GM21447 (cell line): ENCODE measurements around the gene MRPS34.
"Not testable (repeated sequence)": the region's sequence is repeated elsewhere in the genome, so short reads cannot be mapped to it uniquely, and the experiment has no call there.

Experiments
- ATAC-seq: cut with Tn5 transposase; IDR thresholded peaks from one replicate; pipeline ENCODE4 v1.9.1; 2021; ENCODE audit not compliant: unreplicated experiment

MRPS34 gene

GRCh38 chr16:1772908-1773702, at the start of gene MRPS34:
Gene MRPS34 (minus strand): TSS chr16:1773134. CDS start chr16:1773119, 15 bp downstream.
- peak; percentile 33 for ATAC-seq

DNA sequence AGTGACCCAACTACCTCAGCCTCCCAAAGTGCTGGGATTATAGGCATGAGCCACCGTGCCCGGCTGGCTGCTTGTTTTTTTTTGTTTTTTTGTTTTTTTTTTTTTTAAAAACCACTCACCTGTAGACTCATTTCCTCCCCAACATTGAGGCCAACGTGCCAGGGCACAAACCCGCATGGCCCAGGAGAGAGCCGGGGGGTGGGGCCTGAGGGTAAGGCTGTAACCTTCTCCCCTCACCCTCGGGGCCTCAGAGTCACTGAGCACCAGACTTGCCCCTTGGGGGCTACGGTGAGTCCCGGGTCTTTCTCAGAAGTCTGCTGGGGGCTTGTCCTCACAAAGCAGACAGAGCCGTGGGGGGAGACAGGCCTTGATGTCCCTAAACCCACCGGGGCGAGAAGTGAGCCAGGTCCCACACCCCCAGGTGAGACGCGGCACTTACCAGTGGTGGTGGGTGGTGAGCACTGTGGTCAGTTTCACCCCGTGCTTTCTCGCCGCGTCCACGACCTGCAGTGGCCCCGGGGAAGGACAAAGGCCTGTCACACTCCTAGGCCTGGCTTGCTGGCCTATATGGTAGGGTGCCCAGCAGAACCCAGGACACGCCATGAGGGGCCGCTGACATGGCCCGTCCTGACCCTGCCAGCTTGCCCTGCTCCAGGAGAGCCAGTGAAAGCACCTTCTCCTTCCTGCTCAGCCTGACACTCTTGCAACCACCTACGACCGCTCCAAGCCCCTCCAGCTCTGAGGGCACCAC, 49.1 kb upstream of the MRPS34 start:
- no peak for ATAC-seq

DNA sequence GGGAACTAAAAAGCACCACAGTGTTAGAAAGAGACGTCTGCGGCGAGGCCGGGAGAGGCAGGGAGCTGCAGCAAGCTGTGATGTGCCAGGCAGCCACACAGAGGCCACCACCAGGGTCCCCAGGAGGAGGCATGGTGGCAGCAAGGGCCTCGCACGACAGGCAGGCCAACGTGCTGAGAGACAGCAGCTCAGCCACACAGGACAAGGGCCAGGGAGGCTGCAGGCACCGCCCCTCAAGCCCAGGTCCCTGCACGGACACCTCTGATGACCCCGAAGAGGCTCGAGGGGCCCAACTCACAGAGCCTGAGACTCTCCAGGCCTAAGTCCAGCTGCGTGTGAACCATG, 48.0 kb upstream of the MRPS34 start:
- ATAC-seq, result no peak

DNA sequence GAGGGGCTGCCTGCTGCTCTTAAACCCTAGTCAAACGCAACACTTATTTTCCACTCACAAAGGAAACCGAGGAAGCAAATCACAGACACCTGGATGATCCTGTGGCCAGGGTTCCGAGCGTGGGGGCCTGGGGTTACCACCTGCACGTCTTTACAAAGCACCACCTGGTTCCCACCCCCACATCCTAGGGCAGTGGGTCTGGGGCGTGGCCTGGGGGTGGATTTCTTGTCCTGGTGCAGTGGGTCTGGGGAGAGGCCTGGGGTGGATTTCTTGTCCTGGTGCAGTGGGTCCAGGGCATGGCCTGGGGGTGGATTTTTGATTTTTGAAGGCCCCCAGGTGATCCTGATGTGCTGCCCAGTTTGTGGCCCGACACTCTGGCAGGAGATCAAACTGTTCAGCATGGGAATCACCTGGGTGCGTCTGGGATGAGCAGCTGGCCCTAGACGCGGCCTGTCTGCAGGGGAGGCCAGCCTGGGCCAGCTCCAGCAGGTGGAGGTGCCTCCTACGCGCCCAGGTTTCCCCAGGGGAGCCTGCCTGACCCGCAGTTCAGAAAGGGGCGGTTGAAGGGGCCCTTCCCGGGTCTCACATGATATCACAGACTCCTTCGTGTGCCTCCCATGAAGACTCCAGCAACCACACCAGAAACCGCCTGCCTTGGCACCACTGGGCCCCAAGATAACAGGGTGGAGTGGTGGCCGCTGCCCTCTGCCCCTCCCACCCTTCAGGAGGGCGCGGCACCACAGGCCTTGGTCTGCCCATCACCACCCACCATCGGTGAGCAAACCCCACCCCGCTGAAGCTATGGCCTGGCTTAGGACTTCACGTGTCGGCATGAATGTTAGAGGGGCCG, 47.4 kb upstream of the MRPS34 start:
- ATAC-seq, result no peak

GRCh38 chr16:1819611-1820010, 46.7 kb upstream of the MRPS34 start:
- ATAC-seq, result no peak

DNA sequence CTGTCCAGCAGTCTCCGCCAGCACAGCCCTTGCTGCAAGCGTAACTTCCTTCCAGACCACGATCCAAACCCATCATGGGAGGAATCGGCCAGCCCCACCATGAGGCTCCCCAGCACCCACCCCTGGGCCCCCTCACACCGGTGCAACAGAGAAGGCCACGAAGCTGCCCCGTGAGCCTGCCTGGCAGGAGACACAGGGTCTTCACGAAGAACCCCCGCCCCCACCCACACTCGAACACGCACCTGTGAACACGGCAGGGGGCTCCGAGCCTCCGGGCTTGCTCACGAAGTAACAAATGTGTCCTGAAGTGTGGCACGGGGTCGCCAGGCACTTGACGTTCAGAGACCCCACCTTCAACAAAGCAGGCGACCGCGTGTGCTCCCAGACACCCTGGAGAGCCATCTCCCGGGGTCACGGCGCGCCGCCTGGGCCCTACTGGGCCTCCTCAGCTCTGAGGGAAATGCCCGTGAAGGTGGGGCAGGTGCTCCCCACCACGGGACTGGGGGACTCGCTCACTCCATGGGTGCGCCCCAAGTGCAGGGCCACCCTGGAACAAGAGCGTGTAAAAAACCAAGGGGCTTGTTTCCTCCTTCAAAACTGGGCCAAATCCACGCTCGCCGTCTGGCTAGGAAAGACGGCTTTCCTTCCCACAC, 46.1 kb upstream of the MRPS34 start:
- ATAC-seq, result no peak

DNA sequence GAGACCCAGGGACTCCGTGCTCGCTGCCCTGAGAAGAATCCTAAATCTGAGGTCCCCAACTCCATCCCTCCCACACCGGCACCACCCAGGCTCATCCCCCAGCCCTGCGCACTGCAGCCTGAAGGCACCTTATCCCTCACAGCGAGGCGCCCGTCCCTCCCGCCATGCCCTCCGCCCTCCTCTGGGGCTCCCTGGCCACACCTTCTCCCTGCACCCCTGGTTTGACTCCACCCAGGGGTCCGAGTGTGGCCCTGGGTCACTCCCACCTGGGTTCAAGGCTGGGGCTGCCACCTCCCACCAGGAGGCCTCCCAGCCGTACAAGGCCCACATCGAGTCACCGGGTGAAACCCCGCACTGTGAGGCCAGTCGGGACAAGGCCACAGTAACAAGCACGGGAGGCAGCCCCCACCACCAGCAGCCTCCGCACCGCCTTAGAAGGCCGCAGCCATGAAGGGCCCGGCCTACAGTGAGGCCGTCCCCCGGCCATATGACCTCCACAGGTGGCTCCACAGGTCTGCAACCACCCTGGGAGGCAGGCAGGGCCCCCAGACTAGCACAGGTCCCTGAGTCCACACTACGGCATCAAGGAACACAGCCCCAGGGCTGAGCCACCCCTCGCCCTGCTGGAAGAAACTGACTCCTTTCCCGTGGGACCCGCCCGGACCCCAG, 45.4 kb upstream of the MRPS34 start:
- no peak for ATAC-seq

DNA sequence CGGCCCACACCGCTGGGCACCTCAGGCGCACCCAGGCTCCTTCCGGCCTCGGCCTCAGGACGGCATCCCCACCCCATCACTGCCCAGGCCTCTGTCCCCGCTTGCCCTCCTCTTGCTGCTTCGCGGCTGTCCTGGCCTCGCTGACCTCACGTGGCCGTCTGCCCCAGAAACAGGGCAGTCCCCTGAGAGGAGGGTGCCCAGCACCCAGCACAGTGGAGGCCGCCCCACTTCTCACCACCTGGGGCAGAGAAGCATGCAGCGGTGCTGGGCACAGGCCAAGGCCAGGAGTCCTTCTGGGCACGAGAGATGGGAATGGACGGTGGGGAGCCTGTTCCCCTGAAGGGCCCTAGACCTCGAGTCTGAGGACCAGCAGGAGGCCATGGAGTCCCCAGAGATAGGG, 44.8 kb upstream of the MRPS34 start:
- ATAC-seq, result no peak

- ATAC-seq, result no peak
Observed at GRCh38 chr16:1817276-1817589, 44.3 kb upstream of the MRPS34 start.

DNA sequence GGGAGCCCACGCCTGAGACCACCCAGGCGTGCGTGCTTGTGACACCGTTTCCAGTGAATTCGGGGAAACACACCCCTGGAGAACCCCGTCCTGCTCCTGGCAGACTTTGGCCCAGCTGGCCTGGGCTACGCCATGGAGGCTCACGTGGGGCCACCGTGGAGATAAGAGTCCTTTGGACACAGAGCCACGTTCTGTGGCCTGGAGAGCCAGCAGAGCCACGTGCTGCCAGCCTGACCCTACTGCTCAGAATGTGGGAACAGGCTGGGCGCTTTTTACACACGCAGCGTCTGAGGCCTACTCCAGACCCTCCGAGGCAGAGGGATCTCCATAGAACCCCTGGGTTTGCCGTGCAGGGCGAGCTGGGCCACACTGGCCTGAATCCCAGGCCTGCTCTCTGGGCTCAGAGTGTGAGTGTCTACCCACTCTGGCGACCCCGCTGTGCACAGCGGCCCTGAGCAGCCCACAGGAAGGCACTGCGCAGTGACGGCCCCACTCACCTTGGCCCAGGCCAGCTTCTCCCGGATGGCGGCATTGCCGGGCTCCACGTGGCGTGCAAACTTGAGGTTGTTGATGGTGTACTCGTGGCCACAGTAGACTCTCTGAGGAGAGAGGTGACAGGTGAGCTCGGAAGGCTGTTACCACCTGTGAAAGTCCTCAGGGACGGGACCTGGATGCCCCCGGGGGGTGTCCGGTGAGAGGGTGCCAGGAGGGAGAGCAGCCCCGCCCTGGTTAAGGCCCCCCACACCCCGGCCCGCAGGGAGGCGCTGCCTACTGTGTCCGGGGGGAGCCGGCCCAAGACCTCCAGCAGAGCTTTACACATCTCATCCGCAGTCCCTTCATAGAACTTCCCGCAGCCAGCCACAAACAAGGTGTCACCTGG, 43.7 kb upstream of the MRPS34 start:
- ATAC-seq, result no peak

DNA sequence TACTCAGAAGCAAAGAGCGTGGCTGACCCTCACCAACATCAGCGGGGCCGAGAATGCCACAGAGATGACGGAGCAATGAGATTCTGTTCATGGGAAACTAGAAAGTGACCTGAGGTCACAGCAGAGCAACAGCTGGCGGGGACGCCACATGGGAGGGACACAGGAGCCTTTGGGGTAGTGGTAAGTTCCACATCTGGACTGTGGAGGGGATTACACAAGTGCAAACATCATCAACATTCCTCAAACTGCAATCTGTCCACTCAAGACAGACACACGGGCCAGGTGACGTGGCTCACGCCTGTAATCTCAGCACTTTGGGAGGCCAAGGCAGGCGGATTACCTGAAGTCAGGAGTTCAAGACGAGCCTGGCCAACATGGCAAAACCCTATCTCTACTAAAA, 42.5 kb upstream of the MRPS34 start:
- no peak for ATAC-seq

DNA sequence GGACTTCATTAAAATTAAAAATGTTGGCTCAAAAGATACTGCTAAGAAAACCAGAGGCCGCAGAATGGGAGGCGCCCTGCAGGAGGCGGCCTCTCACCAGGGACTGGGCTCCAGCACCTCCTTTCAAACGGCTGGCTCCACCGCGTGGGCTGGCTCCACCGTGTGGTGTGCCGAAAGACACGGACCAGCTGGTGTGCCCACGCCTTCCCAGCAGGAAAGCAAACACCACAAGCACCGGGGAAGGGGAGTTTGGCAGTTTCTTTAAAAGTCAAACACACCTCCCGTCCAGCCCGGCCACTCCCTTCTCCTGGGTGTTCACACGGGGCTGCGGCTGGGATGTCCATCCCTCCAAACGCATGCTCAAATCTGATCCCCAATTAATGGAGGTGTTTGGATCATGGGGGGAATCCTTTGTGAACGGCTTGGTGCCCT, 39.8 kb upstream of the MRPS34 start:
- ATAC-seq, result no peak

DNA sequence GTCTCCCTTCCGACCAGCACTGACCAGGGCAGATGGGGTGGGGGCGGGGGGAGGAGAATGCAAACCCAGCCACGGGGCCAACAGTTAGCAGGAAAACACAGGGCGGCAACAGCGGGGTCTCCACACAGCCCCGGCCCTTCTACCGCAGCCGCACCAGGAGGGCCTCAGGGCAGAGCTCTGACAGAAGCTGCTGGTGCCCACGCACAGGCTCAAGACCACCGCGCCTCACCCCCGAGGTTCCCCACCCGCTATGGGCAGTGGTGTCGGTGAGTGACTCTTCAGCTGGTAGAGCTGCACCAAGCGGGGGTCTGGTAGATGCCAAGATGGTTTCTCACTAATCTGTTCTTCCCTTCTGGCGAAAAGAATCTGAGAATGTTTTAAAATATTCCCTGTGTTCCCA, 37.6 kb upstream of the MRPS34 start:
- ATAC-seq, result no peak

DNA sequence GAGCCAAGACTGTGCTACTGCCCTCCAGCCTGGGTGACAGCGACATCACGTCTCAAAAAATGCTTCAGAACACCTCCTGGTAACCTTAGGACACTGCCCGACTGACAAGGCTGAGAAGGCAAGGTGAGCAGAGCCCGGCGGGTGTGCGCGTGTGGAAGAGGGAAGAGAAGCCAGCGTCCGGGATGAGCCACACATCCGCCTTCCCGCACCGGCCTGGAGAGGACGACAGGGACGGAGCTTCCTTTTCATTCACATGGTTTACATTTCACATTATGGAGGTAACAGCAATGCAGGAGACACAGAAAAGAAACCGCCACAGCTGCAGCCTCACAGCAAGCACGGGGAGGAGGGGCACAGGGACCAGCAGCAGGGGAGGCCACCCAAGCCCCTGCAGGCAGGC, 37.2 kb upstream of the MRPS34 start:
- ATAC-seq, result no peak

DNA sequence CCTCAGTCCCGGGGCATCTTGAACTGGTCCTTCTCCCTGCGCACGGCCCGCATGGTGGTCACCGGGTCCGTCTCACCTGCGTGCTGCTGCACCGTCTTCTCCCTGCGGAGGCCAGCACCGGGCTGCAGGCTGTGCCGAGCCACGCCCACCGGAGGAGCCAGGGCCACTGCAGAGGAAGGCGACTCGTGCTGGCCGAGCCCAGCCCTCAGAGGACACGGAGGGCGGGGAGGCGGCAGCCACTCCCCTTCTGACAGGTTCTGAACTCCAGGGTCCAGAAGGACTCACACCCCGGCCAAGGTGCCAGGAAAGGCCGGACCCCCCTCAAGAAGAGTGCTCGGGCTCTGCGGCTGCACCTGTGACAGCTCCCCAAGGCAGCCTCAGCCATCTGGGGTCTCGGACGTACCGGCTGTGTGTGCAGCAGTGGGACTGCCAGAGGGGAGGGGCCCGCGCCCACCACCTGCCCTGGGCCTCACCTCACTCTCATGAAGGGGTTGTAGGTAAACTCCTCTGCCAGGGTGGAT, 36.4 kb upstream of the MRPS34 start:
- ATAC-seq, result no peak

GRCh38 chr16:1808691-1809090, 35.8 kb upstream of the MRPS34 start:
- no peak for ATAC-seq

DNA sequence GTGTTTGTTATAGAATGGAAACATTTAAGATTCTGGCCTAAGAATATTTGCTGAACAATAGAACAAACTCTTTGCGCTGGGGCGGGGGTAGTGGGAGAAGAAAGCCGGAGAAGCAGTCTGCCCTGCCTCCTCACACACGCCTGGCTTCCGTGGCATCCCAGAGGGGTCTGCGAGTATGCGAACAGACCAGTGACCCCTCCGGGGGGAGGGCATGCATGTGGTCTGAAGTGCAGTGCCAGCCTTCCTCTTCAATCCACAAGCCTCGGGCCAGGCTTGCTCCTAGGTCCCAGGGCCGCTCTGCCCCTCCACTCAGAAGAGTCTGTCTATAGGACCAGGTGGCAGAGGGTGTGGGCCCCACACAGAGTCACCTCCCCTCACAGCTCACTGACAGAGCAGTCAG, 34.7 kb upstream of the MRPS34 start:
- ATAC-seq, result no peak

- ATAC-seq, result no peak
Observed at GRCh38 chr16:1800701-1801100, 27.8 kb upstream of the MRPS34 start.

DNA sequence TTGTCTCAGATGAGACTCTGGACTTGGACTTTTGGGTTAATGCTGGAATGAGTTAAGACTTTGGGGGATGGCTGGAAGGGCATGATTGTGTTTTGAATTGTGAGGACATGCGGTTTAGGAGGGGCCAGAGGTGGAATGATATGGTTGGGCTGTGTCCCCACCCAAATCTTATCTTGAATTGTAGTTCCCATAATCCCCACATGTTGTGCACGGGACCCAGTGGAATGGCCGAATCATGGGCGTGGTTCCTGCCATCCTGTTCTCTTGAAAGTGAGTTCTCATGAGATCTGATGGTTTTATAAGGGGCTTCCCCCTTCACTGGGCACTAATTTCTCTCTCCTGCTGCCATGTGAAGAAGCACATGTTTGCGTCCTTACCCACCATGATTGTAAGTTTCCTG, 26.3 kb upstream of the MRPS34 start:
- not testable (repeated sequence) for ATAC-seq
